Upper lobe of right lung (tissue), 1 donor: ENCODE measurements around the gene TUBD1. TPM values are rescaled to one million over a fixed set of nuclear protein-coding genes. Genes with fewer than 3 reads are reported as not detected.
"Not testable (repeated sequence)": the region's sequence is repeated elsewhere in the genome, so short reads cannot be mapped to it uniquely, and the experiment has no call there.

Experiments used
- ATAC-seq: fragments of 200-7000 bp; cut with Tn5 transposase; one replicate; pipeline ENCODE4 v1.9.1; 2020; ENCODE audit warnings: mild to moderate bottlenecking, moderate library complexity
- DNase-seq: peaks from one replicate; pipeline ENCODE4 v3.0.0-alpha.2; 2020
- H3K27ac ChIP-seq: fragments of 200-600 bp; one replicate; pipeline ENCODE4 v1.8.0; 2022
- H3K27me3 ChIP-seq: fragments of 200-600 bp; one replicate; pipeline ENCODE4 v1.8.0; 2022; ENCODE audit warnings: mild to moderate bottlenecking
- H3K36me3 ChIP-seq: fragments of 200-600 bp; one replicate; pipeline ENCODE4 v1.8.0; 2022
- H3K4me1 ChIP-seq: fragments of 200-600 bp; one replicate; pipeline ENCODE4 v1.8.0; 2022
- H3K4me3 ChIP-seq: fragments of 200-600 bp; one replicate; pipeline ENCODE4 v1.8.0; 2022; ENCODE audit warnings: mild to moderate bottlenecking
- H3K9me3 ChIP-seq: fragments of 200-600 bp; one replicate; pipeline ENCODE4 v1.8.0; 2022
- intact Hi-C: fragments of 100-400 bp; cut with DNase I; formaldehyde crosslinking; loops from one replicate; pipeline ENCODE4 v1.11.0; 2022
- long read RNA-seq: library from polyadenylated mRNA; unstranded; transcript quantifications from one replicate; pipeline ENCODE4 v2.0.0, GENCODE V29; 2021
- total RNA-seq: library from RNA; stranded (reverse); fragmentation: NEBNext Ultra II Directional; extraction: Animal tissue kit (Norgen Biotek cat#: 25700); gene quantifications from one replicate; pipeline ENCODE4 v1.2.1, GENCODE V29; 2021
- TF ChIP-seq, protein P1 (sequence below): fragments of 200-600 bp; IDR thresholded peaks from one replicate; pipeline ENCODE4 v1.8.0; 2022; ENCODE audit warnings: antibody characterized with exemption
- donor health status: DM: no; HTN: yes; CAD: no; lungs with severe emphysema.

Gene TUBD1, protein sequence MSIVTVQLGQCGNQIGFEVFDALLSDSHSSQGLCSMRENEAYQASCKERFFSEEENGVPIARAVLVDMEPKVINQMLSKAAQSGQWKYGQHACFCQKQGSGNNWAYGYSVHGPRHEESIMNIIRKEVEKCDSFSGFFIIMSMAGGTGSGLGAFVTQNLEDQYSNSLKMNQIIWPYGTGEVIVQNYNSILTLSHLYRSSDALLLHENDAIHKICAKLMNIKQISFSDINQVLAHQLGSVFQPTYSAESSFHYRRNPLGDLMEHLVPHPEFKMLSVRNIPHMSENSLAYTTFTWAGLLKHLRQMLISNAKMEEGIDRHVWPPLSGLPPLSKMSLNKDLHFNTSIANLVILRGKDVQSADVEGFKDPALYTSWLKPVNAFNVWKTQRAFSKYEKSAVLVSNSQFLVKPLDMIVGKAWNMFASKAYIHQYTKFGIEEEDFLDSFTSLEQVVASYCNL
- 15.3 TPM for total RNA-seq
- long read RNA-seq, partial matches to known transcripts: 0 of 6 reads
- long read RNA-seq, other reads (novel, unspliced or antisense): 6 of 6 reads

DNA sequence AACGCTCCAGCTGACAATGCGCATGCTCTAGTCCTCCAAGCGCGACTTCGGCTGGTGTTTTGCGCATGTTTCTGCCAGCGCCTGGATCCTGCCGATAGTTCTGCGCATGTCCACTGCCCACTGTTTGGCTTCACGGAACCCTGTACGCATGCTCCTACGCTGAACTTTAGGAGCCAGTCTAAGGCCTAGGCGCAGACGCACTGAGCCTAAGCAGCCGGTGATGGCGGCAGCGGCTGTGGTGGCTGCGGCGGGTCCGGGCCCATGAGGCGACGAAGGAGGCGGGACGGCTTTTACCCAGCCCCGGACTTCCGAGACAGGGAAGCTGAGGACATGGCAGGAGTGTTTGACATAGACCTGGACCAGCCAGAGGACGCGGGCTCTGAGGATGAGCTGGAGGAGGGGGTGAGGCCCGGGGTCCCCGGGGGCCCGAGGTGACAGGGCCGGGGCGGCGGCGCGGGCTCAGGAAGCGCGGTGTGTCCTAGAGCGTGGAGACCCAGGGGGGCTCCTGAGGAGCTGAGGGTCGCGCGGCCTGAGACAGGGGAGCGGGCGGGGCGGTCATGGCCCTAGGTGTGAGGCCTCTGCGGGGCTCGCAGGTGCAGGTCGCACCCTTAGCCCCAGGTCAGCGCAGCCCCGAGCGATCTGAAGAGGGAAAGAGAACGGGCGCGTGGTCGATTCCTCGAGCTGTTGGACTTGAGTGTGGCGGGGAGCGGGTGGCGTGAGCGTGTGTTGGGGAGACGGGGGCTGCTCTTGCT lies at the start of gene TUBD1, which contains the start of gene RPS6KB1:
TSS of gene TUBD1 (minus strand) at position 20 of the 752 bp plus-strand sequence. CDS start 1,941 bp downstream, outside the sequence.
TSS of gene RPS6KB1 (plus strand) at position 198 of the 752 bp plus-strand sequence. CDS start at position 262, 64 bp downstream.
- ATAC-seq (peak; percentile 99), DNase-seq (peak; percentile 97)
- TF ChIP-seq, protein P1, sequence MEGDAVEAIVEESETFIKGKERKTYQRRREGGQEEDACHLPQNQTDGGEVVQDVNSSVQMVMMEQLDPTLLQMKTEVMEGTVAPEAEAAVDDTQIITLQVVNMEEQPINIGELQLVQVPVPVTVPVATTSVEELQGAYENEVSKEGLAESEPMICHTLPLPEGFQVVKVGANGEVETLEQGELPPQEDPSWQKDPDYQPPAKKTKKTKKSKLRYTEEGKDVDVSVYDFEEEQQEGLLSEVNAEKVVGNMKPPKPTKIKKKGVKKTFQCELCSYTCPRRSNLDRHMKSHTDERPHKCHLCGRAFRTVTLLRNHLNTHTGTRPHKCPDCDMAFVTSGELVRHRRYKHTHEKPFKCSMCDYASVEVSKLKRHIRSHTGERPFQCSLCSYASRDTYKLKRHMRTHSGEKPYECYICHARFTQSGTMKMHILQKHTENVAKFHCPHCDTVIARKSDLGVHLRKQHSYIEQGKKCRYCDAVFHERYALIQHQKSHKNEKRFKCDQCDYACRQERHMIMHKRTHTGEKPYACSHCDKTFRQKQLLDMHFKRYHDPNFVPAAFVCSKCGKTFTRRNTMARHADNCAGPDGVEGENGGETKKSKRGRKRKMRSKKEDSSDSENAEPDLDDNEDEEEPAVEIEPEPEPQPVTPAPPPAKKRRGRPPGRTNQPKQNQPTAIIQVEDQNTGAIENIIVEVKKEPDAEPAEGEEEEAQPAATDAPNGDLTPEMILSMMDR: no peak
- no peaks in the 10 kb centered on the region for H3K27me3 ChIP-seq
- peaks cover 5% of the 10 kb centered on the region for H3K36me3 ChIP-seq
- peak within 1 kb of the TSS; percentile 95 for H3K4me3 ChIP-seq
- intact Hi-C loops: no loop called here
- no peaks in the 10 kb centered on the region for H3K9me3 ChIP-seq
- H3K4me1 ChIP-seq: peaks cover 18% of the 10 kb centered on the region
- H3K27ac ChIP-seq: peak within 1 kb of the TSS; percentile 94

DNA sequence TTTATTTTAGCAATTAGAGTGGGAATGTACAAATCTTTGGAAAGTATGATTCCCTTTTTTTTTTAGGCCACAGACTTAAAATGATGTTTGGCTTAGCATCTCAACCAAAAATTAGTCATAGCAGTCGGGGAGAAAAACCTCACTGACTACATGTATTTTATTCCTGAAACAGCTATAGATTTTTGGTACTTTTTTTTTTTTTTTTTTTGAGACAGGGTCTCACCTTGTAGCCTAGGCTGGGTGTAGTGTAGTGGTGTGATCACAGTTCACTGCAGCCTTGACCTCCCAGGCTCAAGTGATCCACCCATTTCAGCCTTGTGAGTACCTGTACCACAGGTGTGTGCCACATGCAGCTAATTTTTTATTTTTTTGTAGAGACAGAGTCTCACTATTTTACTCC lies 48.4 kb upstream of the TUBD1 start:
- no peak overlapping the region for H3K27ac ChIP-seq
- H3K4me1 ChIP-seq: no peaks in the 10 kb centered on the region
- ATAC-seq: no peak
- no peaks in the 10 kb centered on the region for H3K27me3 ChIP-seq
- H3K9me3 ChIP-seq: no peaks in the 10 kb centered on the region
- TF ChIP-seq, protein P1: no peak
- intact Hi-C loops: no loop called here
- H3K4me3 ChIP-seq: no peak overlapping the region
- no peak for DNase-seq
- H3K36me3 ChIP-seq: peaks cover 80% of the 10 kb centered on the region

DNA sequence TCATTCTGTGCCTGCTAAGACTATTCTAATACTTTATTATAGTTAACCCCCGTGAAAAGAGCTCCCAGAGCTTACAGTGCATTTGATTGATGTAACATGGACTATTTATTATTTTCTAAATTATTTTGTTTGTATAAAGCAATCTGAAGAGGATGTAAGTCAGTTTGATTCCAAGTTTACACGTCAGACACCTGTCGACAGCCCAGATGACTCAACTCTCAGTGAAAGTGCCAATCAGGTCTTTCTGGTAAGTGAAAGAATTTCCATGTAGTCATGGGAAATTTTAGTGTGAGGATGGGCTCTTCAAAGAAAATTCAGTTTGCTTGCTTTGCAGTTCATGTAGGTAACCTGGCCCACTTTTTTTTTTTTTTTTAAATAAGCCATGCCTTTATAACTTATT lies 48.0 kb upstream of the TUBD1 start:
- H3K27ac ChIP-seq, H3K4me1 ChIP-seq, DNase-seq, ATAC-seq, H3K9me3 ChIP-seq, H3K4me3 ChIP-seq, H3K27me3 ChIP-seq, intact Hi-C loops: not testable (repeated sequence)
- H3K36me3 ChIP-seq: peaks cover 80% of the 10 kb centered on the region

DNA sequence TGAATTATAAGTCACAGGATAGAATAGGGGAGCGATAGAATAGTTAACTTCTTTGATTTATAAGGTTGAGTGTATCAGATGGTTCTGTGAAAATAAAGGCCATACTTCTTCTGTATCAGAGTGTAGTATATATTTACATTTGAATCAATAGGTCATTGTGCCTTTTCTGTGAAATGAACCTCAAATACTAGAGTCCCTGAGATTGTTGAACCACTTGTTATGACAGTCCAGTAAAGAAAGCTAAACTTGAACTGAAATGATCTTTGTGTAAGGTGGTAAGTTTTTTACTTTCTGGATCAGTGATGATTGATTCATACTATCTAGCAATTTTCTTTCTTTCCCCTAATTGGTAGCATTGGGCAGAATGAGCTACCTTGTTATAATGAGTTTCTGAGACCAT lies 40.6 kb upstream of the TUBD1 start:
- H3K4me3 ChIP-seq, DNase-seq, H3K4me1 ChIP-seq, H3K27me3 ChIP-seq, H3K9me3 ChIP-seq, intact Hi-C loops, H3K27ac ChIP-seq, ATAC-seq: not testable (repeated sequence)
- peaks cover 100% of the 10 kb centered on the region for H3K36me3 ChIP-seq

DNA sequence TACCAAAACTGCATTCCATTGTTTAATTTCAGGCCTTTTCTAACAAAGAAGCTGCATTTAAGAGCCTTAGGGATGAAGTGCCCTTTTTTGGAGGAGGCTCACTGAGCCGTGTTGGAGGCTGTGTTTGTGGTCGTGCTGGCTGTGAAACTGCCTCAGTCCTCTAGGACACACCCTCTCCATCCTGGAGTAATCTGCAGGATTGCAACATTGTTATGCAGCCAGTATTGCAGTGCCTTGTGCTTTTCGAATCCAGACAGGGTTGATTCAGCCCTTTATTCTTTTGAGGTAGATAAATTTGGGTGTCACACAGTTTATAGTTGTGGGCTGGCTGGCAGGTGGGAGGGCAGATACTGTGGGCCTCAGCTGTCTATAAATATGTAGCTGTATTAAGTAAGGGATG lies 38.0 kb upstream of the TUBD1 start:
- H3K27me3 ChIP-seq, H3K4me3 ChIP-seq, DNase-seq, H3K9me3 ChIP-seq, H3K4me1 ChIP-seq, intact Hi-C loops, H3K27ac ChIP-seq: not testable (repeated sequence)
- peak; percentile 83 for ATAC-seq
- peaks cover 100% of the 10 kb centered on the region for H3K36me3 ChIP-seq

DNA sequence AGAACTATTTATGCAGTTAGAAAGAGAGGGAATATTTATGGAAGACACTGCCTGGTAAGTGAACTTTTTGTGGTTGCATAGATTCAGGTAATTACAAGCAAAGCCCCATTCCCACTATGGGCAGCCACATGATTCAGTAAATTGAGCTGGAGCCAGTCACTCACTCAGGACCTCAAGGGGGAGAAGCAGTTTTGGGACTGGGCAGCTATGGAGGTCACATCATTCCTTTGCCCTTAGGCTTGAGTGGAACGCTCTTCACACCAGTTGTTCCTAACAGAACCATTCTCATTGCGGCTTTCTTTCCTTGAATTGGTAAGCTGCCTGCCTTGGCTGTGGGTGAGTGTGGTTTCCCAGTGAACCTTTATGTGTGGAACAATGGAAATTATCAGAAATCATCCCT lies 37.4 kb upstream of the TUBD1 start:
- ATAC-seq, H3K4me3 ChIP-seq, DNase-seq, H3K4me1 ChIP-seq, H3K27ac ChIP-seq, H3K9me3 ChIP-seq, intact Hi-C loops, H3K27me3 ChIP-seq: not testable (repeated sequence)
- peaks cover 100% of the 10 kb centered on the region for H3K36me3 ChIP-seq

DNA sequence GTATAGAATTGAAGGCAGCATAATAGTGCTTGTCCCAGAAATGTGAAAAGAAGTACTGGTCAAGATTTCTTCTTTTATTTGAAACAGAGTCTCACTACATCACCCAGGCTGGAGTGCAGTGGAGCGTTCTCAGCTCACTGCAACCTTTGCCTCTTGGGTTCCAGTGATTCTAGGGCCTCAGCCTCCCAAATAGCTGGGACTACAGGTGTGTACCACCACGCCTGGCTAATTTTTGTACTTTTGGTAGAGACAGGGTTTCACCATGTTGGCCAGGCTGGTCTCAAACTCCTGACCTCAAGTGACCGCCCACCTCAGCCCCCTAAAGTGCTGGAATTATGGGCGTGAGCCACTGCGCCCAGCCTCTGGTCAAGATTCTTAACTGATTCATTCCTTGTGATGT lies 27.9 kb upstream of the TUBD1 start:
- H3K4me3 ChIP-seq, ATAC-seq, H3K27me3 ChIP-seq, H3K9me3 ChIP-seq, H3K27ac ChIP-seq, intact Hi-C loops, DNase-seq, H3K4me1 ChIP-seq: not testable (repeated sequence)
- H3K36me3 ChIP-seq: peaks cover 82% of the 10 kb centered on the region

DNA sequence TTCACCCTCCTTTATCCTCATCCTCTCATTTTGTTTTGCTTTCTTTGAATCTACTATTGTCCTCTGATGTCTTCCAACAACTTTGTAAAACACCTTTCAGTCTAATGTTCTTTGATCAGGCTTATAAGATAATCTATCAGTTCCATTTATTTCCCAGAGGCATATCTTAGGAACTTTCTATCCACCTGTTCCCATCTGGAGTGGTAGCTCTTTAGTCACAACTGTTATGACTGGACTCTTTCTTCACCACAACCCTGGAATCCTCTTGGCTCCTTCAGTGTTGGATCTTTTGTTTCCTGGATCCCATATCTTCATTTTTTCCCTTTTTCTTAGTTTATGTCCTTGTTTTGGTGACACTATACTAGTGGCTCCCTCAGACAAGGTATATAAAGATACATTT lies 23.7 kb upstream of the TUBD1 start:
- Histone ChIP-seq H3K4me3 (no peak overlapping the region), H3K9me3 (no peaks in the 10 kb centered on the region), H3K27me3 (no peaks in the 10 kb centered on the region), H3K4me1 (no peaks in the 10 kb centered on the region), H3K27ac (no peak overlapping the region), H3K36me3 (peaks cover 89% of the 10 kb centered on the region)
- TF ChIP-seq, protein P1: no peak
- ATAC-seq: no peak
- no peak for DNase-seq
- intact Hi-C loops: no loop called here
